ENCODE data around the gene IGFBP6. TPM values are rescaled to one million over a fixed set of nuclear protein-coding genes. Genes with fewer than 3 reads are reported as not detected.
A peak's percentile ranks its signal among the peaks of the same experiment; 100 is the strongest.

IGFBP6 gene
- polyA plus RNA-seq, 1 of the 3 experiments (the other 2 are of a cell fraction): 570 TPM

GRCh38 chr12:53048780-53049401 lies 48.6 kb upstream of the IGFBP6 start:
- no peaks in the 10 kb centered on the region for H3K9me2 ChIP-seq
- TF ChIP-seq TCF12 (IDR thresholded peaks at IDR 0.05) (peak; percentile 65), EP300 (IDR thresholded peaks at IDR 0.05; ENCODE audit: borderline replicate concordance in 1 of 2, low read depth in 1 of 2, low read length in 1 of 2) (peak; percentile 4 to 55; a peak in 1 of 4 replicates), POLR2AphosphoS5 (IDR thresholded peaks at IDR 0.05; ENCODE audit: low read depth, low read length) (0 out of 2 replicates have a peak, but pooled peaks have one; percentile 28), CHD2 (IDR thresholded peaks at IDR 0.05; ENCODE audit: low read length, partially characterized antibody) (peak; percentile 14), YY1 (IDR thresholded peaks at IDR 0.05; ENCODE audit: low read depth) (no peak), SIN3A (IDR thresholded peaks at IDR 0.05; ENCODE audit: borderline replicate concordance, low read depth, low read length) (peak; percentile 14; the same call in 1 of the 2 replicates), PBX3 (IDR thresholded peaks at IDR 0.05) (peak; percentile 51), ELF1 (IDR thresholded peaks at IDR 0.05) (peak; percentile 10; the same call in 1 of the 2 replicates), MXI1 (IDR thresholded peaks at IDR 0.05; ENCODE audit: low read depth, low read length) (0 out of 2 replicates have a peak, but pooled peaks have one; percentile 6), NFIC (IDR thresholded peaks at IDR 0.05; ENCODE audit: borderline replicate concordance) (peak; percentile 94), GABPA (IDR thresholded peaks at IDR 0.05; ENCODE audit: low read depth) (0 out of 2 replicates have a peak, but pooled peaks have one; percentile 20), USF2 (IDR thresholded peaks at IDR 0.05; ENCODE audit: borderline replicate concordance, low read depth, low read length) (no peak), REST (IDR thresholded peaks at IDR 0.05; ENCODE audit: low read depth, low read length) (peak; percentile 87)
- TF ChIP-seq, protein P1, sequence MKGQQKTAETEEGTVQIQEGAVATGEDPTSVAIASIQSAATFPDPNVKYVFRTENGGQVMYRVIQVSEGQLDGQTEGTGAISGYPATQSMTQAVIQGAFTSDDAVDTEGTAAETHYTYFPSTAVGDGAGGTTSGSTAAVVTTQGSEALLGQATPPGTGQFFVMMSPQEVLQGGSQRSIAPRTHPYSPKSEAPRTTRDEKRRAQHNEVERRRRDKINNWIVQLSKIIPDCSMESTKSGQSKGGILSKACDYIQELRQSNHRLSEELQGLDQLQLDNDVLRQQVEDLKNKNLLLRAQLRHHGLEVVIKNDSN (IDR thresholded peaks at IDR 0.05; ENCODE audit: borderline replicate concordance, low read depth): no peak
- TF ChIP-seq, protein P2, sequence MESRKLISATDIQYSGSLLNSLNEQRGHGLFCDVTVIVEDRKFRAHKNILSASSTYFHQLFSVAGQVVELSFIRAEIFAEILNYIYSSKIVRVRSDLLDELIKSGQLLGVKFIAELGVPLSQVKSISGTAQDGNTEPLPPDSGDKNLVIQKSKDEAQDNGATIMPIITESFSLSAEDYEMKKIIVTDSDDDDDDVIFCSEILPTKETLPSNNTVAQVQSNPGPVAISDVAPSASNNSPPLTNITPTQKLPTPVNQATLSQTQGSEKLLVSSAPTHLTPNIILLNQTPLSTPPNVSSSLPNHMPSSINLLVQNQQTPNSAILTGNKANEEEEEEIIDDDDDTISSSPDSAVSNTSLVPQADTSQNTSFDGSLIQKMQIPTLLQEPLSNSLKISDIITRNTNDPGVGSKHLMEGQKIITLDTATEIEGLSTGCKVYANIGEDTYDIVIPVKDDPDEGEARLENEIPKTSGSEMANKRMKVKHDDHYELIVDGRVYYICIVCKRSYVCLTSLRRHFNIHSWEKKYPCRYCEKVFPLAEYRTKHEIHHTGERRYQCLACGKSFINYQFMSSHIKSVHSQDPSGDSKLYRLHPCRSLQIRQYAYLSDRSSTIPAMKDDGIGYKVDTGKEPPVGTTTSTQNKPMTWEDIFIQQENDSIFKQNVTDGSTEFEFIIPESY (IDR thresholded peaks at IDR 0.05; ENCODE audit: borderline replicate concordance, low read depth): no peak
- H2AFZ ChIP-seq (ENCODE audit: low read depth): no peak overlapping the region
- H4K20me1 ChIP-seq (ENCODE audit: insufficient read depth): no peaks in the 10 kb centered on the region
- H3K36me3 ChIP-seq (replicated peaks in 1 of 2; ENCODE audit: control insufficient read depth in 1 of 2, insufficient read depth in 2 of 2, low read length in 1 of 2): peaks cover 0 to 4% of the 10 kb centered on the region in 2 experiments
- 7% methylated on average over 5 of the region's 6 CpGs for WGBS (ENCODE audit: low lambda C conversion rate)
- peak; percentile 52 for DNase-seq
- H3K79me2 ChIP-seq (ENCODE audit: insufficient read depth): peaks cover 37% of the 10 kb centered on the region
- H3F3A ChIP-seq (replicated peaks; ENCODE audit: insufficient read depth): peaks cover 29% of the 10 kb centered on the region
- peak overlapping the region; percentile 95 to 98 for H3K27ac ChIP-seq (ENCODE audit: low read depth in 2 of 2, low read length in 1 of 2)
- POLR2A ChIA-PET: interaction anchor here (1.9 kb wide), 1 partner anchor 12 kb away, joined by 6 read pairs; no protein-coding TSS in a partner anchor
- H3K9me3 ChIP-seq: no peaks in the 10 kb centered on the region
- peak overlapping the region; percentile 50 to 75 for H3K4me3 ChIP-seq (ENCODE audit: low read depth in 2 of 2, low read length in 1 of 2)
- H3K4me2 ChIP-seq: peak overlapping the region; percentile 99
- peak overlapping the region; percentile 76 for H3K9ac ChIP-seq
- CTCF ChIA-PET: interaction anchor here (0.6 to 13.8 kb wide), 18 partner anchors 8 to 698 kb away, joined by 3 to 182 read pairs (median 5); partner anchors contain the start of genes ATP5MC2 and IGFBP6
- H3K4me1 ChIP-seq (ENCODE audit: control insufficient read depth in 1 of 2, insufficient read depth in 2 of 2, low read depth in 1 of 2, low read length in 1 of 2): peaks cover 39 to 77% of the 10 kb centered on the region in 2 experiments
- no peaks in the 10 kb centered on the region for H3K27me3 ChIP-seq (ENCODE audit: insufficient read depth)

All from SK-N-SH (cell line).